ENCODE measurements around the gene GOLGA8B. TPM values are rescaled to one million over a fixed set of nuclear protein-coding genes. Genes with fewer than 3 reads are reported as not detected.
"Not testable (repeated sequence)": the region's sequence is repeated elsewhere in the genome, so short reads cannot be mapped to it uniquely, and the experiment has no call there.

The GOLGA8B gene
- polyA plus RNA-seq (ENCODE audit: low read depth in 6 of 6), result 10 to 100 TPM in 2 of 6 donors, 1 to 10 TPM in 4; 2.7 to 11.7 (median 8.0) TPM

- Mint-ChIP-seq H3K9me3 (no peaks in the 10 kb centered on the region), H3K4me3 (peak within 1 kb of the TSS; percentile 88 to 95 (median 91)), H3K36me3 (no peaks in the 10 kb centered on the region), H3K27ac (peak within 1 kb of the TSS in 3 of 6 donors; percentile 66 to 90 (median 89)), H3K27me3 (peaks cover 6 to 14% (median 9%) of the 10 kb centered on the region in 3 donors), H3K4me1 (peaks cover 19 to 43% (median 38%) of the 10 kb centered on the region in 3 donors)
- peak; percentile 73 for DNase-seq
- peak; percentile 81 to 82 for ATAC-seq (ENCODE audit: low read depth in 2 of 2)
Measured at GRCh38 chr15:34583399-34584329, at the start of gene GOLGA8B. Gene GOLGA8B (minus strand): TSS chr15:34583651. CDS start chr15:34535912, 47,739 bp downstream.

- H3K4me1 Mint-ChIP-seq; H3K27ac Mint-ChIP-seq; H3K4me3 Mint-ChIP-seq; H3K36me3 Mint-ChIP-seq; ATAC-seq (ENCODE audit: low read depth in 2 of 2); DNase-seq; H3K27me3 Mint-ChIP-seq: not testable (repeated sequence)
- peaks cover 0 to 17% (median 5%) of the 10 kb centered on the region in 7 donors for H3K9me3 Mint-ChIP-seq
Measured at GRCh38 chr15:34633165-34633564, 49.7 kb upstream of the GOLGA8B start.

- no peak overlapping the region for H3K4me3 Mint-ChIP-seq
- H3K27me3 Mint-ChIP-seq, result peaks cover 9 to 13% (median 10%) of the 10 kb centered on the region in 3 donors
- no peak for ATAC-seq (ENCODE audit: low read depth in 2 of 2)
- no peak for DNase-seq
- no peaks in the 10 kb centered on the region for H3K36me3 Mint-ChIP-seq
- H3K4me1 Mint-ChIP-seq, result no peaks in the 10 kb centered on the region
- no peak overlapping the region for H3K27ac Mint-ChIP-seq
- peaks cover 0 to 32% (median 6%) of the 10 kb centered on the region in 7 donors for H3K9me3 Mint-ChIP-seq
Measured at GRCh38 chr15:34628577-34629152, 45.2 kb upstream of the GOLGA8B start.

- peaks cover 5 to 16% (median 13%) of the 10 kb centered on the region in 3 donors for H3K27me3 Mint-ChIP-seq
- H3K27ac Mint-ChIP-seq, result no peak overlapping the region
- H3K4me1 Mint-ChIP-seq, result peaks cover 0 to 3% (median 0%) of the 10 kb centered on the region in 3 donors
- peaks cover 0 to 16% (median 3%) of the 10 kb centered on the region in 7 donors for H3K9me3 Mint-ChIP-seq
- DNase-seq (no peak), ATAC-seq (ENCODE audit: low read depth in 2 of 2) (no peak)
- no peaks in the 10 kb centered on the region for H3K36me3 Mint-ChIP-seq
- H3K4me3 Mint-ChIP-seq, result no peak overlapping the region
Measured at GRCh38 chr15:34625007-34625406, 41.6 kb upstream of the GOLGA8B start.

GRCh38 chr15:34621675-34622074, 38.2 kb upstream of the GOLGA8B start:
- Mint-ChIP-seq H3K4me1 (peaks cover 0 to 4% (median 0%) of the 10 kb centered on the region in 3 donors), H3K27me3 (peaks cover under 1 to 17% (median 7%) of the 10 kb centered on the region in 3 donors), H3K27ac (no peak overlapping the region), H3K4me3 (no peak overlapping the region), H3K9me3 (peaks cover 0 to 3% (median 0%) of the 10 kb centered on the region in 7 donors), H3K36me3 (no peaks in the 10 kb centered on the region)
- ATAC-seq (ENCODE audit: low read depth in 2 of 2) (no peak), DNase-seq (no peak)

GRCh38 chr15:34620814-34621213, 37.4 kb upstream of the GOLGA8B start:
- ATAC-seq (ENCODE audit: low read depth in 2 of 2) (no peak), DNase-seq (no peak)
- Mint-ChIP-seq H3K27me3 (peaks cover 0 to 17% (median 7%) of the 10 kb centered on the region in 3 donors), H3K9me3 (no peaks in the 10 kb centered on the region), H3K27ac (no peak overlapping the region), H3K4me1 (peaks cover 0 to 4% (median 0%) of the 10 kb centered on the region in 3 donors), H3K36me3 (no peaks in the 10 kb centered on the region), H3K4me3 (no peak overlapping the region)

GRCh38 chr15:34620142-34620541, 36.7 kb upstream of the GOLGA8B start:
- H3K4me1 Mint-ChIP-seq, result peaks cover 0 to 4% (median 0%) of the 10 kb centered on the region in 3 donors
- H3K4me3 Mint-ChIP-seq, result no peak overlapping the region
- H3K36me3 Mint-ChIP-seq, result no peaks in the 10 kb centered on the region
- H3K9me3 Mint-ChIP-seq, result no peaks in the 10 kb centered on the region
- H3K27me3 Mint-ChIP-seq, result peaks cover 0 to 17% (median 7%) of the 10 kb centered on the region in 3 donors
- DNase-seq, result no peak
- no peak for ATAC-seq (ENCODE audit: low read depth in 2 of 2)
- H3K27ac Mint-ChIP-seq, result peak overlapping the region in 1 of 6 donors; percentile 34

- Mint-ChIP-seq H3K4me3 (no peak overlapping the region), H3K27me3 (peaks cover 0 to 11% (median 7%) of the 10 kb centered on the region in 3 donors), H3K4me1 (peaks cover 0 to 4% (median 0%) of the 10 kb centered on the region in 3 donors), H3K9me3 (no peaks in the 10 kb centered on the region), H3K27ac (no peak overlapping the region), H3K36me3 (no peaks in the 10 kb centered on the region)
- ATAC-seq (ENCODE audit: low read depth in 2 of 2), result no peak
- no peak for DNase-seq
Measured at GRCh38 chr15:34619151-34619550, 35.7 kb upstream of the GOLGA8B start.

GRCh38 chr15:34618073-34618472, 34.6 kb upstream of the GOLGA8B start:
- DNase-seq, result no peak
- Mint-ChIP-seq H3K36me3 (no peaks in the 10 kb centered on the region), H3K4me1 (peaks cover 0 to 4% (median 0%) of the 10 kb centered on the region in 3 donors), H3K9me3 (no peaks in the 10 kb centered on the region), H3K27ac (no peak overlapping the region), H3K4me3 (no peak overlapping the region), H3K27me3 (peaks cover 5 to 14% (median 9%) of the 10 kb centered on the region in 3 donors)
- ATAC-seq (ENCODE audit: low read depth in 2 of 2), result no peak

- Mint-ChIP-seq H3K36me3 (no peaks in the 10 kb centered on the region), H3K4me3 (no peak overlapping the region), H3K4me1 (peaks cover 0 to 4% (median 0%) of the 10 kb centered on the region in 3 donors), H3K9me3 (no peaks in the 10 kb centered on the region), H3K27me3 (peaks cover 8 to 9% (median 9%) of the 10 kb centered on the region in 3 donors), H3K27ac (no peak overlapping the region)
- DNase-seq (no peak), ATAC-seq (ENCODE audit: low read depth in 2 of 2) (no peak)
Measured at GRCh38 chr15:34616613-34617012, 33.2 kb upstream of the GOLGA8B start.

- H3K27ac Mint-ChIP-seq, result no peak overlapping the region
- H3K27me3 Mint-ChIP-seq, result peaks cover 11 to 14% (median 12%) of the 10 kb centered on the region in 3 donors
- no peaks in the 10 kb centered on the region for H3K36me3 Mint-ChIP-seq
- DNase-seq (no peak), ATAC-seq (ENCODE audit: low read depth in 2 of 2) (no peak)
- peaks cover 0 to 5% (median 0%) of the 10 kb centered on the region in 3 donors for H3K4me1 Mint-ChIP-seq
- H3K9me3 Mint-ChIP-seq, result no peaks in the 10 kb centered on the region
- H3K4me3 Mint-ChIP-seq, result no peak overlapping the region
Measured at GRCh38 chr15:34613997-34614396, 30.5 kb upstream of the GOLGA8B start.

GRCh38 chr15:34613301-34613700, 29.9 kb upstream of the GOLGA8B start:
- ATAC-seq (ENCODE audit: low read depth in 2 of 2), result no peak

GRCh38 chr15:34610354-34610753, 26.9 kb upstream of the GOLGA8B start:
- Mint-ChIP-seq H3K27ac (no peak overlapping the region), H3K9me3 (no peaks in the 10 kb centered on the region), H3K4me3 (no peak overlapping the region), H3K36me3 (no peaks in the 10 kb centered on the region), H3K4me1 (peaks cover 0 to 5% (median 0%) of the 10 kb centered on the region in 3 donors), H3K27me3 (peaks cover 10 to 25% (median 21%) of the 10 kb centered on the region in 3 donors)
- DNase-seq, result no peak
- ATAC-seq (ENCODE audit: low read depth in 2 of 2), result no peak

More at GRCh38 chr15:34613301-34613700, 29.9 kb upstream of the GOLGA8B start:
- no peak for DNase-seq
- Mint-ChIP-seq H3K4me1 (peaks cover 0 to 5% (median 0%) of the 10 kb centered on the region in 3 donors), H3K36me3 (no peaks in the 10 kb centered on the region), H3K9me3 (no peaks in the 10 kb centered on the region), H3K27ac (no peak overlapping the region), H3K27me3 (peaks cover 14 to 19% (median 18%) of the 10 kb centered on the region in 3 donors), H3K4me3 (no peak overlapping the region)
